ENCODE data around the gene HLA-DQA2. TPM values are rescaled to one million over a fixed set of nuclear protein-coding genes. Genes with fewer than 3 reads are reported as not detected.
"Not testable (repeated sequence)": the region's sequence is repeated elsewhere in the genome, so short reads cannot be mapped to it uniquely, and the experiment has no call there.

HLA-DQA2 gene
- polyA plus RNA-seq (2012; ENCODE audit: insufficient read depth, insufficient read length, low read depth) = not detected

GRCh38 chr6:32741031-32741960 is at the start of gene HLA-DQA2:
HLA-DQA2 (plus strand) TSS chr6:32741391; CDS start chr6:32741444, 53 bp downstream.
- H3K4me1 ChIP-seq = no peaks in the 10 kb centered on the region
- DNase-seq = no peak
- TF ChIP-seq CTCF (IDR thresholded peaks at IDR 0.05; ENCODE audit: low read depth, low read length) = no peak

GRCh38 chr6:32692019-32692418 is 49.2 kb upstream of the HLA-DQA2 start:
- no peaks in the 10 kb centered on the region for H3K4me1 ChIP-seq
- peak; percentile 13 for DNase-seq
- no peak overlapping the region for H3K4me3 ChIP-seq (ENCODE audit: low read depth, low read length)
- TF ChIP-seq CTCF (IDR thresholded peaks at IDR 0.05; ENCODE audit: low read depth, low read length) = peak; percentile 44
- no peaks in the 10 kb centered on the region for H3K9me3 ChIP-seq
- peaks cover 13% of the 10 kb centered on the region for H3K27me3 ChIP-seq
- H3K36me3 ChIP-seq = no peaks in the 10 kb centered on the region

More at GRCh38 chr6:32741031-32741960, at the start of gene HLA-DQA2:
- Histone ChIP-seq H3K4me3 (ENCODE audit: low read depth, low read length) (no peak within 1 kb of the TSS), H3K9me3 (no peaks in the 10 kb centered on the region), H3K27me3 (peaks cover 46% of the 10 kb centered on the region), H3K36me3 (no peaks in the 10 kb centered on the region)

DNA sequence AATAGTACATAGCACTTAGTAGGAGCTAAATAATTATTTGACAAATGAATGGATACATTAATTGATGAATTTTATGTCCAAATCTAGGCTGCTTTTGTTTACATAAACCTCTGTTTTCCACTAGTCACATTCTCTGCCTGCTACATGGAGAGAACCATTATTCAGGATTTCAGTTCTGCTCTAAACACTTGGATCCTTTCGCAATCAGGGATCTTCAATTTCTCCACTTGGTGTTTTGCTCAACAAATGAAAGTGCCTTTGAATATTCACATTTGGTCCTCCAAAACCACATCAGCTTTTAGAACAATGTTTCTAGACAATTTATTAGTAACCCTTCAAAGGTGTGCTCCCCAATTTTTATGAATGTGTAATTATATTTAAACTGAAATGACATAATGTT is 44.2 kb upstream of the HLA-DQA2 start:
- H3K4me3 ChIP-seq (ENCODE audit: low read depth, low read length) = no peak overlapping the region
- no peak for DNase-seq
- H3K27me3 ChIP-seq = peaks cover 19% of the 10 kb centered on the region

GRCh38 chr6:32700391-32701040 is 40.7 kb upstream of the HLA-DQA2 start:
- DNase-seq = peak; percentile 41
- no peak overlapping the region for H3K4me3 ChIP-seq (ENCODE audit: low read depth, low read length)
- H3K27me3 ChIP-seq = peaks cover 39% of the 10 kb centered on the region
- H3K36me3 ChIP-seq = no peaks in the 10 kb centered on the region
- no peaks in the 10 kb centered on the region for H3K9me3 ChIP-seq
- no peaks in the 10 kb centered on the region for H3K4me1 ChIP-seq
- peak; percentile 83 for TF ChIP-seq CTCF (IDR thresholded peaks at IDR 0.05; ENCODE audit: low read depth, low read length)

More for the DNA sequence above, 44.2 kb upstream of the HLA-DQA2 start:
- Histone ChIP-seq H3K36me3 (no peaks in the 10 kb centered on the region), H3K4me1 (no peaks in the 10 kb centered on the region), H3K9me3 (no peaks in the 10 kb centered on the region)
- TF ChIP-seq CTCF (IDR thresholded peaks at IDR 0.05; ENCODE audit: low read depth, low read length) = no peak

DNA sequence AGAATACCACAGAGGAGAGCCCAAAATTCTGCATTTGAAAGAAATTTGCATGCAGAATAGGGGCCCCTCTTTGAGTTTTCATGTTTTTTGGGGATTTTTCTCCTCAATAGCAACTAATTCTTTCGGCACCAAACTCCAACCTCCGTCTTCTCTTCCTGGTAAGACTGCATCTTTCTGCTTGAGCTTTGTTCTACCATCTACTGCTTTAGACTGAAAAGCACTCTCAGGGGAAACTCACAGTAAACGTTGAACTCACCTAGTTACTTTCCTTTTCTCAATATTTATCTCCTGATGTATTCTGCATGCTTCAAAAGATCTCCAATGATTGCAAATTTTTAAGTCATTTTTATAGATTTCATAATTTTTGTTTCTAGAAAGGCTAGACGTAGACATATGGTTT is 37.8 kb upstream of the HLA-DQA2 start:
- Histone ChIP-seq H3K36me3 (no peaks in the 10 kb centered on the region), H3K27me3 (peaks cover 35% of the 10 kb centered on the region), H3K4me1 (no peaks in the 10 kb centered on the region), H3K9me3 (no peaks in the 10 kb centered on the region), H3K4me3 (ENCODE audit: low read depth, low read length) (no peak overlapping the region)
- TF ChIP-seq CTCF (IDR thresholded peaks at IDR 0.05; ENCODE audit: low read depth, low read length) = no peak
- DNase-seq = no peak

- not testable (repeated sequence) for H3K9me3 ChIP-seq, H3K4me1 ChIP-seq, DNase-seq
Measured at GRCh38 chr6:32705164-32705563, 36.0 kb upstream of the HLA-DQA2 start.

More at GRCh38 chr6:32705164-32705563, 36.0 kb upstream of the HLA-DQA2 start:
- not testable (repeated sequence) for H3K36me3 ChIP-seq; H3K4me3 ChIP-seq (ENCODE audit: low read depth, low read length)
- peaks cover 26% of the 10 kb centered on the region for H3K27me3 ChIP-seq
